Sciatic nerve (tissue), 2 donors: ENCODE measurements around the gene MDFI. TPM values are rescaled to one million over a fixed set of nuclear protein-coding genes. Genes with fewer than 3 reads are reported as not detected.
"Not testable (repeated sequence)": the region's sequence is repeated elsewhere in the genome, so short reads cannot be mapped to it uniquely, and the experiment has no call there.

ENCODE experiments used
- ATAC-seq: fragments of 200-7000 bp; cut with Tn5 transposase; one replicate; pipeline ENCODE4 v1.9.1; 2020; ENCODE audit warnings: mild to moderate bottlenecking, moderate library complexity
- DNase-seq: peaks from one replicate; pipeline ENCODE4 v3.0.0-alpha.2; 2020; ENCODE audit warnings: low spot score
- intact Hi-C: fragments of 100-400 bp; cut with DNase I; formaldehyde crosslinking; loops from one replicate; pipeline ENCODE4 v1.14.2; 2022
- total RNA-seq: library from RNA; stranded (reverse); fragmentation: NEBNext Ultra II Directional; extraction: Animal tissue kit (Norgen Biotek cat#: 25700); gene quantifications from one replicate; pipeline ENCODE4 v1.2.1, GENCODE V29; 2021
- donor health status: DM: no; HTN: no; CAD: no.
- donor health status: DM: no; HTN: no; CAD: no.

MDFI gene
- total RNA-seq, 1 donor from 2014 or later, result 15.2 TPM

DNA sequence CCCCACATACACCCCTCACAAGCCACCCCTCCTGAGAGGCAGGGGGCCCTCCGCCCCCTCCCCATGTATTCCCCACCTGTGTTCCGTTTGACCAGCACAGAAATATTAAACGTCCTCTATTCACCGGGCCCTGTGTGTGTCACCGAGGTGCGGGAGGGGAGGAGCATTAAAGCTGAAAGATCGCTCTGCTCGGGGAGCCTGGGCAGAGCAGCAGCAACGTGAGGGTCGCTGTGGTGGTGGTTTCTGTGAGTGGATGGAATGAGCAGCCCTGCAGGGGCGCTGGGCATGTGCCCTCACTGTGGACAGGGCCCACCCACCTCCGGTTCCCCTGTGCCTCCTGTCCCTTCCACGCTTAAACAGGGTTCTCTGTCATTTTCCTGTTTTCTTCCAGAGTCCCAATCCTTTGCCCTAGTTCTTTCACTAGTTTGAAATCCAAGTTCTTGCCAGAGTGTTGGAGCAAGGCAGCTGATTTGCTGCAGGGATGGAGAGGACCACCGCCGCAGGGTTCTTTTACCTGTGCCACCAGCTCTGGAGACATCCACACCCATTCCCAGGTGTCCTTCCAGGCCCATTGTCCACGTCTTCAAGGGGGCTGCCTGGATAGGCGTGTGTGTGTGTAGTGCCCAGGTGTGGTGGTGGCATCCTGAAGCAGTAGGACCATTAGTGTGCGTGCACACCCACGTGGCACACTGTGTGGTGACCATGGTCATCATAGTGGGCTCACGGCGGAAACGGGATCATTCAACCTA, 37.6 kb upstream of the MDFI start:
- ATAC-seq (no peak), DNase-seq (no peak)
- intact Hi-C loops, result loop anchor here (5.0 kb wide), 3 partner anchors 82 to 1777 kb away; no protein-coding TSS in a partner anchor

DNA sequence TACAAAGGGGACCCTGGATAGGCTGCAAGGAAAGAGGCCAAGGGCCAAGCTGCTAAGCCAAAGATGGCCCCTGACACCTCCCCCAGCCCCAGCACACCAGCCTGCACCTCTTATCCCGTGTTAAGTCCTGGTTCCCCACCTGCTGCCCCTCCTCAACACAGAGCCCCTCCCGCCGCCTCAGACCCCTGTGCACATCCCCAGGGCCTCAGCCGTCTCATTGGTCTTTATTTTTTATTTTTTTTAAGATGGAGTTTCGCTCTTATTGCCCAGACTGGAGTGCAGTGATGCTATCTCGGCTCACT, 37.1 kb upstream of the MDFI start:
- ATAC-seq (no peak), DNase-seq (no peak)
- intact Hi-C loops, result loop anchor here (5.0 kb wide), 3 partner anchors 81 to 1776 kb away; no protein-coding TSS in a partner anchor

GRCh38 chr6:41602422-41602743, 35.9 kb upstream of the MDFI start:
- ATAC-seq (no peak), DNase-seq (no peak)
- intact Hi-C loops, result loop anchor here (5.0 kb wide), 3 partner anchors 80 to 1775 kb away; no protein-coding TSS in a partner anchor

DNA sequence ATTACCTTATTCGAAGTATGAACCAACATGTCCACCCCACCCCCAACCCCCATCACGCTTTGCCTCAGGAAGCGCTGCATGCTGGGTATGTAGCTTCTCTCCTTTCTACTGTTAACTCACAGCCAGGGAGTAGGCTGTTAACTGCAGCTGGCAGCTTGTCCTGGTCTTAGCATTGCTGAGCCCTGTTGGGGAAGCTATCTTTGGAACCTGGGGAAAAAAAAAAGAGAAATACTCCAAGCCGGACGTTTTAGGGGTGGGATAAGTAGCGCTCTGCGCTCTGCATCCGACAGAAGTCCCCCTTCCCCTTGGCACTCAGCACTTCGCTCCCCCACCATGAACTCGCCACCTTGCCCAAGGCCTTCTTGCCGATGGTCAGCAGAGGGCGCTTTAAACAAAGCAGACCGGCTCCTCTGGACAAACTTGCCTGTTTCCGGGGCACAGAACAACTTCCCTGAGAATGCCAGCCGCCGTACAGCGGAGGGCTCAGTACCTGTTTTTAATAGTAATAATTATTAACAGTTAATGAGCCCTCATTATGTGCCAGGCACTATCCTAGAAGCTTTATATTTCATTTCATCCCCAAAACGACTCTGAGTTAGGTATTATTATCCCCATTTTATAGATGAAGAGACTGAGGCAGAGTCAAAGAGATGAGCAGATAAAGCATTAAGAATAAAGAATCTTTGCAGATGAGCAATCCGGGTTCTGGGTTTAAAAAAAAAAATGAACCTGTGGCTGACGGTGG, 35.2 kb upstream of the MDFI start:
- DNase-seq (peak; percentile 90), ATAC-seq (peak; percentile 85)
- intact Hi-C loops, result loop anchor here (5.0 kb wide), 3 partner anchors 79 to 1774 kb away; no protein-coding TSS in a partner anchor

GRCh38 chr6:41604006-41604405, 34.3 kb upstream of the MDFI start:
- no peak for ATAC-seq
- DNase-seq, result no peak
- intact Hi-C loops, result loop anchor here (5.0 kb wide), 3 partner anchors 78 to 1773 kb away; no protein-coding TSS in a partner anchor

- ATAC-seq (no peak), DNase-seq (no peak)
- intact Hi-C loops, result no loop called here
Observed at GRCh38 chr6:41605649-41606048, 32.6 kb upstream of the MDFI start.

- ATAC-seq (no peak), DNase-seq (no peak)
- intact Hi-C loops, result no loop called here
Observed at GRCh38 chr6:41607036-41607435, 31.2 kb upstream of the MDFI start.

- ATAC-seq, result no peak
- intact Hi-C loops, result no loop called here
- DNase-seq, result no peak
Observed at GRCh38 chr6:41607736-41608135, 30.5 kb upstream of the MDFI start.

- intact Hi-C loops, result no loop called here
- DNase-seq, result no peak
- ATAC-seq, result no peak
Observed at GRCh38 chr6:41608443-41609151, 29.7 kb upstream of the MDFI start.

GRCh38 chr6:41614715-41615114, 23.6 kb upstream of the MDFI start:
- ATAC-seq (no peak), DNase-seq (no peak)
- intact Hi-C loops, result no loop called here

GRCh38 chr6:41615311-41615710, 23.0 kb upstream of the MDFI start:
- DNase-seq (no peak), ATAC-seq (no peak)
- intact Hi-C loops, result no loop called here

DNA sequence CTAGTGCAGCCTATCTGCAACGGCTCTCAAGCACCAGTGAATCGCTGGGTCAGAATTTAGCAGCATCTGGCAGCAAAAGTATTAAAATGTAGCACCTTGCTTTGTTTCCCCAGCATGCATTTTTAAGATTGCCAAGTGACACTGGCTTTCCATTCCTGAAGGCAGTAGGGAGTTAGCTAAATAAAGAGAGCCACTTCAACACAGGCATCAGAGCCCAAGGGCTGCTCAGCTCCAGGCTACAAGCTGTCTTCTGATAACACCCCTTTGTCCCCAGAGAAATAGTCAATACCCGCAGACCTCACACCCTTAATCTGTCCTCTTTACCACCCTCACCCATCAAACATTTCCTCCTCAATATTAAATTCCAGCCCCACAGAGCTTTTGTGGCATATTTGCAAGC, 19.7 kb upstream of the MDFI start:
- intact Hi-C loops, result no loop called here
- ATAC-seq (no peak), DNase-seq (no peak)

DNA sequence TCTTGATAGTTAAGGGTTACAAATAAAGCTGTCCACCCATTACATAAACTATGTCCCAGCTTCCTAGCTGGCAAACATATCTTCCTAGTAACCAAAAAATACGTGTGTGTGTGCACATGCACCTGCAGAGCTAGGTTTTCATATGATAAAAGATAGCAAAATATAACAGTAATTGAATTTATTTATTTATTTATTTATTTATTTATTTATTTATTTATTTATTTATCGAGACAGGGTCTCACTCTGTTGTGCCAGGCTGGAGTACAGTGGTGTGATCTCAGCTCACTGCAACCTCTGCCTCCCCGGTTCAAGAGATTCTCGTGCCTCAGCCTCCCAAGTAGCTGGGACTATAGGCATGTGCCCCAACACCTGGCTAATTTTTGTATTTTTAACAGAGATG, 19.1 kb upstream of the MDFI start:
- ATAC-seq, DNase-seq, intact Hi-C loops: not testable (repeated sequence)

- no peak for DNase-seq
- ATAC-seq, result no peak
- intact Hi-C loops, result no loop called here
Observed at GRCh38 chr6:41621367-41621766, 16.9 kb upstream of the MDFI start.

GRCh38 chr6:41621802-41622201, 16.5 kb upstream of the MDFI start:
- intact Hi-C loops, result no loop called here
- ATAC-seq, result no peak
- no peak for DNase-seq

GRCh38 chr6:41622206-41622988, 15.9 kb upstream of the MDFI start:
- intact Hi-C loops, result no loop called here
- DNase-seq (no peak), ATAC-seq (no peak)

GRCh38 chr6:41623330-41623729, 14.9 kb upstream of the MDFI start:
- ATAC-seq, result no peak
- intact Hi-C loops, result no loop called here

GRCh38 chr6:41624621-41625380, 13.5 kb upstream of the MDFI start:
- no peak for ATAC-seq
- DNase-seq, result no peak
- intact Hi-C loops, result no loop called here

More at GRCh38 chr6:41623330-41623729, 14.9 kb upstream of the MDFI start:
- DNase-seq, result no peak
